ENCODE measurements around the gene PJVK. TPM values are rescaled to one million over a fixed set of nuclear protein-coding genes. Genes with fewer than 3 reads are reported as not detected.

PJVK gene
- total and polyA plus RNA-seq, 9 of the 15 experiments (the other 6 are each of a cell fraction or from before 2014, with no cell fraction given): 0.11 to 1.5 (median 0.73) TPM

- TF ChIP-seq, protein P1, sequence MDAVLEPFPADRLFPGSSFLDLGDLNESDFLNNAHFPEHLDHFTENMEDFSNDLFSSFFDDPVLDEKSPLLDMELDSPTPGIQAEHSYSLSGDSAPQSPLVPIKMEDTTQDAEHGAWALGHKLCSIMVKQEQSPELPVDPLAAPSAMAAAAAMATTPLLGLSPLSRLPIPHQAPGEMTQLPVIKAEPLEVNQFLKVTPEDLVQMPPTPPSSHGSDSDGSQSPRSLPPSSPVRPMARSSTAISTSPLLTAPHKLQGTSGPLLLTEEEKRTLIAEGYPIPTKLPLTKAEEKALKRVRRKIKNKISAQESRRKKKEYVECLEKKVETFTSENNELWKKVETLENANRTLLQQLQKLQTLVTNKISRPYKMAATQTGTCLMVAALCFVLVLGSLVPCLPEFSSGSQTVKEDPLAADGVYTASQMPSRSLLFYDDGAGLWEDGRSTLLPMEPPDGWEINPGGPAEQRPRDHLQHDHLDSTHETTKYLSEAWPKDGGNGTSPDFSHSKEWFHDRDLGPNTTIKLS (IDR thresholded peaks at IDR 0.05; ENCODE audit: borderline replicate concordance, low read depth): peak; percentile 79
- TF ChIP-seq ZBTB1 (CRISPR knock-in tag; IDR thresholded peaks at IDR 0.05; ENCODE audit: borderline replicate concordance, low read depth): peak; percentile 87
- no peak for TF ChIP-seq HBP1 (CRISPR knock-in tag; IDR thresholded peaks at IDR 0.05)
- TF ChIP-seq HNRNPL (IDR thresholded peaks at IDR 0.05; ENCODE audit: low read depth, low read length): peak; percentile 95
- peak in 1 of 2 experiments; percentile 75; a peak in 1 of 4 replicates for TF ChIP-seq SRF (CRISPR knock-in tag; IDR thresholded peaks at IDR 0.05)
- TF ChIP-seq POLR2B (IDR thresholded peaks at IDR 0.05; ENCODE audit: low read depth, partially characterized antibody): peak; percentile 92
- TF ChIP-seq SMAD2 (IDR thresholded peaks at IDR 0.05; ENCODE audit: low read depth, low read length): no peak
- TF ChIP-seq E2F5 (CRISPR knock-in tag; IDR thresholded peaks at IDR 0.05): 0 out of 2 replicates have a peak, but pooled peaks have one; percentile 14
- TF ChIP-seq TAF15 (IDR thresholded peaks at IDR 0.05; ENCODE audit: low read depth, low read length): no peak
- TF ChIP-seq OTX1 (CRISPR knock-in tag; IDR thresholded peaks at IDR 0.05): no peak
- peak; percentile 51; the same call in 1 of the 2 replicates for TF ChIP-seq E2F3 (CRISPR knock-in tag; IDR thresholded peaks at IDR 0.05)
- TF ChIP-seq SAFB (IDR thresholded peaks at IDR 0.05; ENCODE audit: borderline replicate concordance, low read depth, low read length): peak; percentile 66; the same call in 1 of the 2 replicates
- peak; percentile 83 for TF ChIP-seq CHD1 (IDR thresholded peaks at IDR 0.05; ENCODE audit: low read length)
- peak; percentile 66 to 96 for TF ChIP-seq NONO (IDR thresholded peaks at IDR 0.05; ENCODE audit: low read depth in 2 of 2, low read length in 1 of 2)
- peak; percentile 44; the same call in 1 of the 2 replicates for TF ChIP-seq BRD4 (IDR thresholded peaks at IDR 0.05)
- TF ChIP-seq HDAC1 (IDR thresholded peaks at IDR 0.05): peak in 1 of 2 experiments; percentile 87; a peak in 2 of 4 replicates
- 0 out of 2 replicates have a peak, but pooled peaks have one; percentile 40 for TF ChIP-seq TCF3 (CRISPR knock-in tag; IDR thresholded peaks at IDR 0.05)
- no peak for TF ChIP-seq EWSR1 (IDR thresholded peaks at IDR 0.05; ENCODE audit: borderline replicate concordance, low read depth, partially characterized antibody)
- TF ChIP-seq, protein P2, sequence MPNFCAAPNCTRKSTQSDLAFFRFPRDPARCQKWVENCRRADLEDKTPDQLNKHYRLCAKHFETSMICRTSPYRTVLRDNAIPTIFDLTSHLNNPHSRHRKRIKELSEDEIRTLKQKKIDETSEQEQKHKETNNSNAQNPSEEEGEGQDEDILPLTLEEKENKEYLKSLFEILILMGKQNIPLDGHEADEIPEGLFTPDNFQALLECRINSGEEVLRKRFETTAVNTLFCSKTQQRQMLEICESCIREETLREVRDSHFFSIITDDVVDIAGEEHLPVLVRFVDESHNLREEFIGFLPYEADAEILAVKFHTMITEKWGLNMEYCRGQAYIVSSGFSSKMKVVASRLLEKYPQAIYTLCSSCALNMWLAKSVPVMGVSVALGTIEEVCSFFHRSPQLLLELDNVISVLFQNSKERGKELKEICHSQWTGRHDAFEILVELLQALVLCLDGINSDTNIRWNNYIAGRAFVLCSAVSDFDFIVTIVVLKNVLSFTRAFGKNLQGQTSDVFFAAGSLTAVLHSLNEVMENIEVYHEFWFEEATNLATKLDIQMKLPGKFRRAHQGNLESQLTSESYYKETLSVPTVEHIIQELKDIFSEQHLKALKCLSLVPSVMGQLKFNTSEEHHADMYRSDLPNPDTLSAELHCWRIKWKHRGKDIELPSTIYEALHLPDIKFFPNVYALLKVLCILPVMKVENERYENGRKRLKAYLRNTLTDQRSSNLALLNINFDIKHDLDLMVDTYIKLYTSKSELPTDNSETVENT (CRISPR knock-in tag; IDR thresholded peaks at IDR 0.05): peak; percentile 86; the same call in 1 of the 2 replicates
- TF ChIP-seq STAT5B (CRISPR knock-in tag; IDR thresholded peaks at IDR 0.05): no peak
- 0 out of 2 replicates have a peak, but pooled peaks have one; percentile 46 for TF ChIP-seq ZNF584 (CRISPR knock-in tag; IDR thresholded peaks at IDR 0.05; ENCODE audit: low read depth)
Observed at GRCh38 chr2:178450774-178451525, at the start of gene PJVK, which contains the start of gene PRKRA (continued).

Measured in K562 (cell line).